Panc1 (cell line): ENCODE results near the gene FUCA2.

Source experiments
- CTCF ChIP-seq: fragments of 450-650 bp; IDR thresholded peaks from 2 replicates; pipeline ENCODE4 v1.5.1; 2017; ENCODE audit warnings: mild to moderate bottlenecking
- POLR2AphosphoS5 ChIP-seq: IDR thresholded peaks from 2 replicates; pipeline ENCODE4 v1.6.1; 2012; ENCODE audit warnings: mild to moderate bottlenecking, low read depth, low read length, moderate library complexity
- REST ChIP-seq, 2 experiments: IDR thresholded peaks; 2 replicates each; pipeline ENCODE4 v1.6.1; 2011 to 2012; ENCODE audit warnings: low read depth in 2 of 2, control low read depth in 1 of 2, low read length in 1 of 2, mild to moderate bottlenecking in 1 of 2, moderate library complexity in 1 of 2; ENCODE audit not compliant: insufficient read depth in 1 of 2
- TCF7L2 ChIP-seq: IDR thresholded peaks from 2 replicates; pipeline ENCODE4 v1.6.1; 2011; ENCODE audit warnings: mild to moderate bottlenecking, low read depth, low read length, inconsistent platforms

GRCh38 chr6:143544011-143544696 lies 32.6 kb upstream of the FUCA2 start:
- no peak for TF ChIP-seq REST (IDR thresholded peaks at IDR 0.05; ENCODE audit: insufficient read depth in 1 of 2, low read depth in 2 of 2, low read length in 1 of 2)
- no peak for TF ChIP-seq CTCF
- TF ChIP-seq POLR2AphosphoS5 = no peak
- no peak for TF ChIP-seq TCF7L2
